ENCODE measurements around the gene TMC5. TPM values are rescaled to one million over a fixed set of nuclear protein-coding genes. Genes with fewer than 3 reads are reported as not detected.

TMC5 gene
- total and polyA plus RNA-seq, 2 of the 8 experiments (the other 6 are each of a cell fraction or from before 2014, with no cell fraction given): 1.6 to 1.8 TPM

DNA sequence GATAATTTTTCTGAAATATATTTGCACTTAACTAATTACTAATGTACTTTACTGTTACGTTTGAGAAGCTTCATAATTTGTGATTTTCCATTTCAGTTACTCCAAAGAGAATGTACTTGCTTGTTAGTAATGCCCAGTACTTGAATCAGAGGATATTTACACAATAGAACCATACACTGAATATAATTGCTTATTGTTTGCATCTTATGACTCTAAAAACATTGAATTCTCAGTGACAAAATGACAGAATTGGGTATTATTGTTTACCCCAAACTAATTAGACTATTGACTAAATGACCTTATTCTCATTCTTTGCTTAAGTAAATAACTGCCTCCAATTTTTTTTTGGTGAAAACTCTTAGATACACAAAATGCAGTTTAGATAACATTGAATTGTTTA lies 114.9 kb downstream of the TMC5 start:
- no peak overlapping the region for H4K91ac ChIP-seq (replicated peaks; ENCODE audit: insufficient read length, low read length)
- no peaks in the 10 kb centered on the region for H4K20me1 ChIP-seq (replicated peaks in 1 of 2; ENCODE audit: control insufficient read depth in 1 of 2, insufficient read depth in 2 of 2, low read length in 2 of 2)
- H3K56ac ChIP-seq (replicated peaks; ENCODE audit: insufficient read length, low read depth, low read length): no peak overlapping the region
- no peak overlapping the region for H2AFZ ChIP-seq (ENCODE audit: low read length)
- FAIRE-seq: no peak
- no peak overlapping the region for H2BK12ac ChIP-seq (ENCODE audit: low read depth, low read length)
- no peak overlapping the region for H3K23ac ChIP-seq (ENCODE audit: insufficient read length)
- no peaks in the 10 kb centered on the region for H3K23me2 ChIP-seq (ENCODE audit: low read depth, low read length)
- H3K36me3 ChIP-seq (ENCODE audit: control insufficient read depth in 2 of 4, insufficient read depth in 4 of 4, low read length in 3 of 4): peaks cover 0 to 34% (median 22%) of the 10 kb centered on the region in 4 experiments; a peak in 6 of 8 replicates
- H2AK5ac ChIP-seq (ENCODE audit: low read depth, low read length): no peak overlapping the region
- no peak overlapping the region for H3K4me3 ChIP-seq (ENCODE audit: extremely low read depth in 1 of 4, insufficient read depth in 2 of 4, low read depth in 3 of 4, low read length in 4 of 4)
- no peak for DNase-seq (ENCODE audit: low read depth in 1 of 2, low spot score in 2 of 2)
- no peaks in the 10 kb centered on the region for H3K4me1 ChIP-seq (replicated peaks in 1 of 4; ENCODE audit: control insufficient read depth in 3 of 4, insufficient read depth in 4 of 4, low read length in 3 of 4)
- H3K79me2 ChIP-seq (ENCODE audit: control insufficient read depth in 1 of 2, insufficient read depth in 2 of 2, low read length in 2 of 2): no peaks in the 10 kb centered on the region
- no peak overlapping the region for H2BK5ac ChIP-seq (ENCODE audit: low read depth, low read length)
- H4K5ac ChIP-seq (ENCODE audit: insufficient read length, low read depth, low read length): no peak overlapping the region
- H3K18ac ChIP-seq (ENCODE audit: extremely low read depth, low read length): no peak overlapping the region
- no peaks in the 10 kb centered on the region for H3K79me1 ChIP-seq (ENCODE audit: low read depth, low read length)
- no peak overlapping the region for H4K8ac ChIP-seq (ENCODE audit: extremely low read depth, insufficient read depth, low read length)
- POLR2A ChIA-PET (ENCODE audit: partially characterized antibody): no interaction called here
- H2BK15ac ChIP-seq (ENCODE audit: low read length): no peak overlapping the region
- TF ChIP-seq ASH2L (IDR thresholded peaks at IDR 0.05; ENCODE audit: low read length): no peak
- no peak for TF ChIP-seq BACH1 (IDR thresholded peaks at IDR 0.05; ENCODE audit: low read length)
- TF ChIP-seq CREB1 (IDR thresholded peaks at IDR 0.05): no peak
- TF ChIP-seq KDM1A (IDR thresholded peaks at IDR 0.05; ENCODE audit: borderline replicate concordance, low read length): no peak
- no peak for TF ChIP-seq HDAC6 (IDR thresholded peaks at IDR 0.05; ENCODE audit: low read depth, low read length)
- TF ChIP-seq NANOG (IDR thresholded peaks at IDR 0.05; ENCODE audit: insufficient read depth, low read depth, low read length, poor library complexity, severe bottlenecking): no peak
- CTCF ChIA-PET (ENCODE audit: partially characterized antibody): no interaction called here
- 50% methylated on average over 1 of the region's 1 CpG; no CpG with 5 or more reads in 1 of the 2 experiments for WGBS, 2 experiments (ENCODE audit: extremely low coverage in 1 of 2, insufficient coverage in 1 of 2, insufficient read length in 1 of 2, insufficient replicate concordance in 2 of 2, low coverage in 1 of 2, low lambda C conversion rate in 2 of 2, missing lambda C conversion rate in 1 of 2)
- H2BK20ac ChIP-seq (ENCODE audit: low read length): no peak overlapping the region
- H3K14ac ChIP-seq (ENCODE audit: insufficient read length): no peak overlapping the region
- no peak overlapping the region for H3K9ac ChIP-seq (replicated peaks in 1 of 4; ENCODE audit: extremely low read depth in 1 of 4, low read depth in 3 of 4, low read length in 3 of 4)
- no peak overlapping the region for H3K4me2 ChIP-seq (ENCODE audit: insufficient read depth in 1 of 2, low read depth in 2 of 2, low read length in 2 of 2)
- H3K4ac ChIP-seq (replicated peaks; ENCODE audit: insufficient read length, low read depth, low read length): no peak overlapping the region
- no peak overlapping the region for H2BK120ac ChIP-seq (replicated peaks; ENCODE audit: low read depth, low read length)
- no peak overlapping the region for H3K27ac ChIP-seq (ENCODE audit: low read depth, low read length)
- no peaks in the 10 kb centered on the region for H3K9me3 ChIP-seq (ENCODE audit: insufficient read depth in 2 of 2, low read depth in 1 of 2, low read length in 1 of 2)
- no peaks in the 10 kb centered on the region for H3K27me3 ChIP-seq (replicated peaks in 1 of 4; ENCODE audit: control insufficient read depth in 3 of 4, extremely low read depth in 1 of 4, insufficient read depth in 3 of 4, low read length in 3 of 4)
